ENCODE results near the gene RBM48. TPM values are rescaled to one million over a fixed set of nuclear protein-coding genes. Genes with fewer than 3 reads are reported as not detected.
A peak's percentile ranks its signal among the peaks of the same experiment; 100 is the strongest.

Gene RBM48
- polyA plus RNA-seq, 3 donors: 5.2 to 8.5 (median 6.1) TPM

DNA sequence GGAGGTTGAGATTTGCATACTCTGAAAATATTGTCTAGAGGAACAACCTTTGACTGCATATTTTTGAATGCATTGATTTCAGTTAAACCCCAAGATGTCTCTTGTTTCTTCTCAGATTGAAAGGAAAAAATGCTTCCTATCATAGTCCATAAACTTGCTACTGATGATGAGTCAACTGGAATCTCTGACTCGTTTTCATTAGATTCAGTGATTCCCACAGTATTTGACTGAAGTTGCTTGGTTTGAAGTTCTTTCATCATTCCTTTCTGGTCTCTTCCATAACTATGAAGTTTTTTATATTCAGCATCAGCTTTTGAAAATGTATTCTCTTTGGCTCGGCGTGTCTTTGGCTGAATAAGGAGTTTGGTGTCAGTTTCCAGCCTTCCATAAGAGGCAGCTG is 11.0 kb upstream of the RBM48 start:
- Mint-ChIP-seq H3K27me3 (ENCODE audit: low read depth in 3 of 3) (no peaks in the 10 kb centered on the region), H3K4me1 (peaks cover 3% of the 10 kb centered on the region), H3K9me3 (no peaks in the 10 kb centered on the region), H3K4me3 (no peak overlapping the region), H3K36me3 (peaks cover 18 to 26% of the 10 kb centered on the region in 2 donors), H3K27ac (no peak overlapping the region)
- no peak for DNase-seq
- WGBS (ENCODE audit: insufficient coverage): no CpG with 5 or more reads among the region's 3 CpGs
- peaks cover 9 to 25% of the 10 kb centered on the region in 2 donors for H3K36me3 ChIP-seq (replicated peaks in 1 of 2; ENCODE audit: control insufficient read depth in 1 of 2, insufficient read depth in 2 of 2, low read length in 2 of 2)
- no peaks in the 10 kb centered on the region for H3K4me1 ChIP-seq (ENCODE audit: control insufficient read depth in 1 of 2, insufficient read depth in 2 of 2, low read length in 2 of 2)
- no peak overlapping the region for H2AFZ ChIP-seq (ENCODE audit: insufficient read depth, low read depth, low read length, poor library complexity, severe bottlenecking)
- no peak overlapping the region for H3K9ac ChIP-seq (ENCODE audit: insufficient read depth, low read length, poor library complexity, severe bottlenecking)
- no peak overlapping the region for H3K4me3 ChIP-seq (replicated peaks in 1 of 3; ENCODE audit: low read depth in 2 of 3, low read length in 3 of 3)
- no peaks in the 10 kb centered on the region for H3K79me2 ChIP-seq (ENCODE audit: insufficient read depth, low read length)
- H4K20me1 ChIP-seq (ENCODE audit: insufficient read depth, low read length): no peaks in the 10 kb centered on the region
- no peak for TF ChIP-seq CTCF (IDR thresholded peaks at IDR 0.05)
- no peaks in the 10 kb centered on the region for H3K9me3 ChIP-seq (replicated peaks in 1 of 2; ENCODE audit: control insufficient read depth in 1 of 2, insufficient read depth in 1 of 2, low read length in 2 of 2)
- H3K27ac ChIP-seq (ENCODE audit: low read depth in 1 of 2, low read length in 2 of 2): no peak overlapping the region
- H3K27me3 ChIP-seq (ENCODE audit: control insufficient read depth in 2 of 2, insufficient read depth in 2 of 2, low read length in 2 of 2): no peaks in the 10 kb centered on the region
- no peak overlapping the region for H3K4me2 ChIP-seq (replicated peaks; ENCODE audit: extremely low read depth, low read length, poor library complexity, severe bottlenecking)
- intact Hi-C loops (cut with micrococcal nuclease): no loop called here

- Histone ChIP-seq H4K20me1 (ENCODE audit: insufficient read depth, low read length) (no peaks in the 10 kb centered on the region), H3K4me3 (replicated peaks in 1 of 3; ENCODE audit: low read depth in 2 of 3, low read length in 3 of 3) (no peak overlapping the region), H3K27me3 (ENCODE audit: control insufficient read depth in 2 of 2, insufficient read depth in 2 of 2, low read length in 2 of 2) (no peaks in the 10 kb centered on the region), H3K79me2 (ENCODE audit: insufficient read depth, low read length) (no peaks in the 10 kb centered on the region), H2AFZ (ENCODE audit: insufficient read depth, low read depth, low read length, poor library complexity, severe bottlenecking) (peak overlapping the region; percentile 45), H3K9me3 (replicated peaks in 1 of 2; ENCODE audit: control insufficient read depth in 1 of 2, insufficient read depth in 1 of 2, low read length in 2 of 2) (no peaks in the 10 kb centered on the region), H3K9ac (ENCODE audit: insufficient read depth, low read length, poor library complexity, severe bottlenecking) (no peak overlapping the region), H3K4me1 (ENCODE audit: control insufficient read depth in 1 of 2, insufficient read depth in 2 of 2, low read length in 2 of 2) (no peaks in the 10 kb centered on the region), H3K36me3 (replicated peaks in 1 of 2; ENCODE audit: control insufficient read depth in 1 of 2, insufficient read depth in 2 of 2, low read length in 2 of 2) (peaks cover 9 to 20% of the 10 kb centered on the region in 2 donors), H3K27ac (ENCODE audit: low read depth in 1 of 2, low read length in 2 of 2) (no peak overlapping the region), H3K4me2 (replicated peaks; ENCODE audit: extremely low read depth, low read length, poor library complexity, severe bottlenecking) (no peak overlapping the region)
- H3K27me3 Mint-ChIP-seq (ENCODE audit: low read depth in 3 of 3): no peaks in the 10 kb centered on the region
- H3K4me3 Mint-ChIP-seq: no peak overlapping the region
- DNase-seq: no peak
- no CpG with 5 or more reads among the region's 1 CpG for WGBS (ENCODE audit: insufficient coverage)
- peaks cover 3% of the 10 kb centered on the region for H3K4me1 Mint-ChIP-seq
- no peak for TF ChIP-seq CTCF (IDR thresholded peaks at IDR 0.05)
- intact Hi-C loops (cut with micrococcal nuclease): loop anchor here (10.0 kb wide), 2 partner anchors 275 to 705 kb away; partner anchors contain the start of genes ANKIB1 (in 1 of the 2), HEPACAM2 (in 1 of the 2) and KRIT1 (in 1 of the 2)
- no peaks in the 10 kb centered on the region for H3K9me3 Mint-ChIP-seq
- peak overlapping the region in 2 of 7 donors; percentile 35 to 66 for H3K27ac Mint-ChIP-seq
- peaks cover 16 to 17% of the 10 kb centered on the region in 2 donors for H3K36me3 Mint-ChIP-seq
These were observed 8.6 kb upstream of the RBM48 start for GRCh38 chr7:92520024-92520423.
